K562 (cell line): ENCODE measurements around the gene SPRTN. TPM values are rescaled to one million over a fixed set of nuclear protein-coding genes. Genes with fewer than 3 reads are reported as not detected.

Experiments used
- ATAC-seq: fragments of 200-7000 bp; cut with Tn5 transposase; 3 replicates; pipeline ENCODE4 v1.9.1; 2020; ENCODE audit warnings: moderate library complexity
- BruUV-seq: library from RNA; stranded (reverse); fragments of 400-500 nt; replicated peaks from 2 replicates; lab custom pipeline; 2021; lab: Mats Ljungman, UMichigan
- CTCF ChIA-PET: fragments of 300-600 bp; formaldehyde crosslinking; extraction: SDS; loops from one replicate; lab custom pipeline; 2021; ENCODE audit warnings: low intra/inter-chr PET ratio; lab: Yijun Ruan, JAX
- POLR2A ChIA-PET: fragments of 300-600, 350-650 bp; sonication (Branson Sonifier 250); formaldehyde crosslinking; extraction: SDS; loops from one replicate; lab custom pipeline; 2021; ENCODE audit warnings: antibody characterized with exemption, inconsistent platforms; lab: Yijun Ruan, JAX
- DNase-seq, 4 experiments: peaks; one replicate each; pipeline versions ENCODE4 v3.0.0 to v3.0.0-alpha.2; 2011 to 2018; ENCODE audit warnings: low spot score in 3 of 4, mixed read lengths in 3 of 4; ENCODE audit errors: extremely low read depth in 1 of 4
- FAIRE-seq: peaks from 2 replicates; lab custom pipeline; 2011; peaks lifted over from hg19 to GRCh38; lab: Jason Lieb, UNC
- H2AFZ ChIP-seq: 2 replicates; pipeline ENCODE4 v1.6.0; 2011; ENCODE audit warnings: low read depth, low read length, control low read depth, inconsistent platforms
- H3K27ac ChIP-seq: fragments of 200-600 bp; 3 replicates; pipeline ENCODE4 v1.8.0; 2011; ENCODE audit warnings: low read depth, mild to moderate bottlenecking, control low read depth, inconsistent platforms, low read length, moderate library complexity, mixed read lengths; ENCODE audit errors: extremely low read depth
- H3K27me3 ChIP-seq, 2 experiments: fragments of 300-600 bp in 1 of 2; 2 replicates in 1 of 2; 3 replicates in 1 of 2; pipeline versions ENCODE4 v1.6.0 to v1.8.0; 2011; ENCODE audit warnings: inconsistent platforms in 2 of 2, low read length in 2 of 2, mild to moderate bottlenecking in 1 of 2, mixed read lengths in 1 of 2, moderate library complexity in 1 of 2; ENCODE audit not compliant: control insufficient read depth in 2 of 2, insufficient read depth in 2 of 2
- H3K36me3 ChIP-seq: fragments of 300-600 bp; 3 replicates; pipeline ENCODE4 v1.8.0; 2011; ENCODE audit warnings: mild to moderate bottlenecking, low read length, inconsistent platforms; ENCODE audit not compliant: control insufficient read depth, insufficient read depth
- H3K4me1 ChIP-seq, 2 experiments: fragments of 200-600 bp in 1 of 2; replicated peaks in 1 of 2; 2 replicates in 1 of 2; 3 replicates in 1 of 2; pipeline versions ENCODE4 v1.5.1 to v1.8.0; 2011; ENCODE audit warnings: inconsistent platforms in 2 of 2, low read length in 2 of 2, mild to moderate bottlenecking in 1 of 2, mixed read lengths in 1 of 2, moderate library complexity in 1 of 2; ENCODE audit not compliant: control insufficient read depth in 2 of 2, insufficient read depth in 2 of 2
- H3K4me2 ChIP-seq: 2 replicates; pipeline ENCODE4 v1.6.1; 2011; ENCODE audit warnings: low read length, control low read depth, inconsistent platforms, mixed read lengths; ENCODE audit not compliant: insufficient read depth
- H3K4me3 ChIP-seq: fragments of 200-600 bp; sonication (generic), shearing (Covaris generic); 2 replicates; pipeline ENCODE4 v1.5.1; 2016; ENCODE audit warnings: control low read depth, inconsistent platforms
- H3K79me2 ChIP-seq: fragments of 200-600 bp; 3 replicates; pipeline ENCODE4 v1.8.0; 2011; ENCODE audit warnings: low read length, inconsistent platforms; ENCODE audit not compliant: control insufficient read depth, insufficient read depth
- H3K9ac ChIP-seq, 2 experiments: 2 replicates each; pipeline versions ENCODE4 v1.6.0 to v1.6.1; 2011; ENCODE audit warnings: low read depth in 2 of 2, low read length in 2 of 2, control low read depth in 1 of 2, inconsistent platforms in 1 of 2, mild to moderate bottlenecking in 1 of 2, mixed read lengths in 1 of 2; ENCODE audit not compliant: insufficient read depth in 1 of 2
- H3K9me1 ChIP-seq: one replicate; pipeline ENCODE4 v1.6.0; 2011; ENCODE audit warnings: inconsistent platforms, mild to moderate bottlenecking, low read length, moderate library complexity; ENCODE audit not compliant: control insufficient read depth, insufficient read depth
- H3K9me3 ChIP-seq: replicated peaks from 2 replicates; pipeline ENCODE4 v1.5.1; 2011; ENCODE audit warnings: low read depth, low read length, inconsistent platforms; ENCODE audit not compliant: control insufficient read depth, insufficient read depth
- H4K20me1 ChIP-seq: replicated peaks from 2 replicates; pipeline ENCODE4 v1.6.1; 2011; ENCODE audit warnings: low read length, inconsistent platforms, mixed read lengths; ENCODE audit not compliant: control insufficient read depth, insufficient read depth
- ATF3 ChIP-seq, 2 experiments: fragments of 450-650 bp in 1 of 2; sonication (generic) in 1 of 2; formaldehyde crosslinking in 1 of 2; IDR thresholded peaks in 1 of 2; conservative IDR thresholded peaks in 1 of 2; 2 replicates each; pipeline versions ENCODE4 v1.6.1 to v1.8.1; 2016 to 2023; ENCODE audit warnings: mild to moderate bottlenecking in 2 of 2, moderate library complexity in 2 of 2, inconsistent platforms in 1 of 2, missing genetic modification reagents in 1 of 2
- CEBPB ChIP-seq: fragments of 450-650 bp; IDR thresholded peaks from 2 replicates; pipeline ENCODE4 v1.6.1; 2016; ENCODE audit warnings: missing genetic modification characterization, missing compliant biosample characterization
- CEBPG ChIP-seq, 3 experiments: fragments of 200-800 bp in 1 of 3; sonication (Bioruptor generic) in 1 of 3; sonication (generic) in 1 of 3; formaldehyde crosslinking in 1 of 3; IDR thresholded peaks in 2 of 3; conservative IDR thresholded peaks in 1 of 3; 2 replicates each; pipeline versions ENCODE4 v1.6.1 to v1.8.0; 2016 to 2022; ENCODE audit warnings: missing compliant biosample characterization in 2 of 3, missing genetic modification characterization in 2 of 3, mild to moderate bottlenecking in 1 of 3, missing genetic modification reagents in 1 of 3
- WGBS: fragments of 100-300 bp; shearing (Covaris generic); methylation state at CpG from one replicate; pipeline ENCODE4 v1.1.6; 2016; ENCODE audit warnings: low coverage, mixed read lengths; ENCODE audit not compliant: insufficient coverage; ENCODE audit errors: missing lambda C conversion rate; 5-methylcytosine and 5-hydroxymethylcytosine counted together
- in situ Hi-C: fragments of 300-500 bp; cut with MboI; formaldehyde crosslinking; loops from 4 replicates; pipeline ENCODE4 v1.15.0; 2018; ENCODE audit warnings: inconsistent platforms, mixed read lengths
- intact Hi-C: fragments of 100-400 bp; cut with micrococcal nuclease; formaldehyde crosslinking; loops from 2 replicates; pipeline ENCODE4 v1.14.2; 2022
- polyA plus RNA-seq, 8 experiments: library from polyadenylated mRNA; depleted of rRNA in 4 of 8; stranded (reverse) in 5 of 8; unstranded in 3 of 8; fragments of >200 nt; fragmentation: Nextera tagmentation in 2 of 8; fragmentation: Illumina TruSeq in 1 of 8; extraction: Ambion mirVana in 2 of 8; extraction: Trizol in 1 of 8; gene quantifications; 2 replicates each; pipeline versions ENCODE4 v1.2.1 to v1.2.3, GENCODE V29; 2011 to 2014; ENCODE audit warnings: inconsistent platforms in 1 of 8, missing spikeins in 1 of 8
- total RNA-seq, 7 experiments: library from RNA; depleted of rRNA in 6 of 7; stranded (reverse); fragments of >200 nt in 6 of 7; fragmentation: Illumina TruSeq in 2 of 7; extraction: Trizol in 2 of 7; gene quantifications; 2 replicates each; pipeline versions ENCODE4 v1.2.1 to v1.2.3, GENCODE V29; 2011 to 2021; ENCODE audit warnings: low replicate concordance in 1 of 7
- TF ChIP-seq, protein P1 (sequence below): fragments of 450-650 bp; IDR thresholded peaks from 2 replicates; pipeline ENCODE4 v1.6.1; 2016; ENCODE audit warnings: missing biosample characterization, missing genetic modification characterization

SPRTN gene
- total and polyA plus RNA-seq, 9 of the 15 experiments (the other 6 are each of a cell fraction or from before 2014, with no cell fraction given): 8.1 to 32.5 (median 21.2) TPM

GRCh38 chr1:231374394-231374793 lies 36.3 kb downstream of the SPRTN start:
- H3K79me2 ChIP-seq: peaks cover 50% of the 10 kb centered on the region
- 0 out of 5 replicates have a peak, but pooled peaks cover 0 to 2% of the 10 kb centered on the region in 2 experiments for H3K4me1 ChIP-seq
- DNase-seq: no peak
- WGBS: 76% methylated on average over 4 of the region's 4 CpGs
- no peaks in the 10 kb centered on the region for H3K9me1 ChIP-seq
- H3K27me3 ChIP-seq: no peaks in the 10 kb centered on the region
- H3K9me3 ChIP-seq: no peaks in the 10 kb centered on the region
- in situ Hi-C loops (no loop called here), intact Hi-C loops (no loop called here)
- H2AFZ ChIP-seq: no peak overlapping the region
- no peak for ATAC-seq
- no peak overlapping the region for H3K4me2 ChIP-seq
- H3K36me3 ChIP-seq: peaks cover 25% of the 10 kb centered on the region; the same call in 2 of the 3 replicates
- no peak for FAIRE-seq
- ChIA-PET CTCF (no interaction called here), POLR2A (interaction anchor here (1.6 to 1.7 kb wide), 2 partner anchors 20 to 46 kb away, joined by 3 to 4 read pairs; no protein-coding TSS in a partner anchor)
- H3K9ac ChIP-seq: no peak overlapping the region
- TF ChIP-seq CEBPB: 0 out of 2 replicates have a peak, but pooled peaks have one; percentile 58
- TF ChIP-seq, protein P1, sequence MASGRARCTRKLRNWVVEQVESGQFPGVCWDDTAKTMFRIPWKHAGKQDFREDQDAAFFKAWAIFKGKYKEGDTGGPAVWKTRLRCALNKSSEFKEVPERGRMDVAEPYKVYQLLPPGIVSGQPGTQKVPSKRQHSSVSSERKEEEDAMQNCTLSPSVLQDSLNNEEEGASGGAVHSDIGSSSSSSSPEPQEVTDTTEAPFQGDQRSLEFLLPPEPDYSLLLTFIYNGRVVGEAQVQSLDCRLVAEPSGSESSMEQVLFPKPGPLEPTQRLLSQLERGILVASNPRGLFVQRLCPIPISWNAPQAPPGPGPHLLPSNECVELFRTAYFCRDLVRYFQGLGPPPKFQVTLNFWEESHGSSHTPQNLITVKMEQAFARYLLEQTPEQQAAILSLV (tag): no peak
- TF ChIP-seq ATF3 (IDR thresholded peaks at IDR 0.05): 0 out of 2 replicates have a peak, but pooled peaks have one; percentile 23
- TF ChIP-seq ATF3 (CRISPR knock-in tag; conservative IDR thresholded peaks at IDR 0.05): no peak
- 0 out of 2 replicates have a peak, but pooled peaks have one; percentile 21 for TF ChIP-seq CEBPG (CRISPR knock-in tag; IDR thresholded peaks at IDR 0.05)
- no peak for TF ChIP-seq CEBPG (tag; conservative IDR thresholded peaks at IDR 0.05 in 1 of 2, IDR thresholded peaks at IDR 0.05 in 1 of 2)
- H3K4me3 ChIP-seq: no peak overlapping the region
- H3K27ac ChIP-seq: no peak overlapping the region
- H4K20me1 ChIP-seq: peaks cover 15% of the 10 kb centered on the region
- BruUV-seq: no TSS peak
